ENCODE results near the gene SHISAL2A. TPM values are rescaled to one million over a fixed set of nuclear protein-coding genes. Genes with fewer than 3 reads are reported as not detected.

SHISAL2A gene
- total and polyA plus RNA-seq, 2 of the 8 experiments (the other 6 are each of a cell fraction or from before 2014, with no cell fraction given) = 0.74 to 2.1 TPM

DNA sequence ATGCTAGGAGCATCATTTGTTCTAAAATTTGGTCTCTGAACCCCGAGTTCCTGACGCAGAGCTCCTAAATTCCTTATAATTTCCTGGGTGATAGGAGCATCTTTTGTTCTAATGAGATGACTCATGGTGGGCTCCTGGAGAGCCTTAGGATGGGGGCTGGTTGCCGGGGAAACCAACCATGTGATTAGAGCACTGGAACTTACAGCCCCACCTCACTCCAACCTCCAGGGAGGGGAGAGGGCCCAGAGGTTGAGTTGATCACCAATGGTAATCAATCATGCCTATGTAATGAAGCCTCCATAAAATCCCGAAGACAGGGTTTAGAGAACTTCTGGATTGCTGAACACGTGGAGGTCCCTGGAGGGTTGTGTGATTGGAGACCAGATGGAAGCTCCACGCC, 7.7 kb downstream of the SHISAL2A start:
- H3K36me3 ChIP-seq (ENCODE audit: control insufficient read depth in 2 of 4, insufficient read depth in 4 of 4, low read length in 3 of 4) = no peaks in the 10 kb centered on the region
- H4K20me1 ChIP-seq (replicated peaks in 1 of 2; ENCODE audit: control insufficient read depth in 1 of 2, insufficient read depth in 2 of 2, low read length in 2 of 2) = no peaks in the 10 kb centered on the region
- H4K8ac ChIP-seq (ENCODE audit: extremely low read depth, insufficient read depth, low read length) = no peak overlapping the region
- no peak overlapping the region for H3K18ac ChIP-seq (ENCODE audit: extremely low read depth, low read length)
- H2AK5ac ChIP-seq (ENCODE audit: low read depth, low read length) = no peak overlapping the region
- H3K14ac ChIP-seq (ENCODE audit: insufficient read length) = no peak overlapping the region
- CTCF ChIA-PET (ENCODE audit: partially characterized antibody) = interaction anchor here (1.0 to 1.4 kb wide), 2 partner anchors 44 to 46 kb away, joined by 3 read pairs; no protein-coding TSS in a partner anchor
- no peak for DNase-seq (ENCODE audit: low read depth in 1 of 2, low spot score in 2 of 2)
- WGBS, 2 experiments (ENCODE audit: extremely low coverage in 1 of 2, insufficient coverage in 1 of 2, insufficient read length in 1 of 2, insufficient replicate concordance in 2 of 2, low coverage in 1 of 2, low lambda C conversion rate in 2 of 2, missing lambda C conversion rate in 1 of 2) = 88% methylated on average over 6 of the region's 6 CpGs; no CpG with 5 or more reads in 1 of the 2 experiments
- H3K23me2 ChIP-seq (ENCODE audit: low read depth, low read length) = no peaks in the 10 kb centered on the region
- H3K4me1 ChIP-seq (replicated peaks in 1 of 4; ENCODE audit: control insufficient read depth in 3 of 4, insufficient read depth in 4 of 4, low read length in 3 of 4) = peaks cover 0 to 2% (median 0%) of the 10 kb centered on the region in 4 experiments; a peak in 1 of 7 replicates
- POLR2A ChIA-PET (ENCODE audit: partially characterized antibody) = no interaction called here
- no peaks in the 10 kb centered on the region for H3K27me3 ChIP-seq (replicated peaks in 1 of 4; ENCODE audit: control insufficient read depth in 3 of 4, extremely low read depth in 1 of 4, insufficient read depth in 3 of 4, low read length in 3 of 4)
- no peak overlapping the region for H2AFZ ChIP-seq (ENCODE audit: low read length)
- no peak overlapping the region for H3K23ac ChIP-seq (ENCODE audit: insufficient read length)
- no peaks in the 10 kb centered on the region for H3K9me3 ChIP-seq (ENCODE audit: insufficient read depth in 2 of 2, low read depth in 1 of 2, low read length in 1 of 2)
- no peak overlapping the region for H2BK12ac ChIP-seq (ENCODE audit: low read depth, low read length)
- H2BK5ac ChIP-seq (ENCODE audit: low read depth, low read length) = no peak overlapping the region
- H2BK15ac ChIP-seq (ENCODE audit: low read length) = no peak overlapping the region
- H3K27ac ChIP-seq (ENCODE audit: low read depth, low read length) = no peak overlapping the region
- no peak overlapping the region for H2BK120ac ChIP-seq (replicated peaks; ENCODE audit: low read depth, low read length)
- no peaks in the 10 kb centered on the region for H3K79me1 ChIP-seq (ENCODE audit: low read depth, low read length)
- no peak for FAIRE-seq
- H2BK20ac ChIP-seq (ENCODE audit: low read length) = no peak overlapping the region
- no peak overlapping the region for H3K4ac ChIP-seq (replicated peaks; ENCODE audit: insufficient read length, low read depth, low read length)
- TF ChIP-seq KDM1A (IDR thresholded peaks at IDR 0.05; ENCODE audit: borderline replicate concordance, low read length) = no peak
- peak; percentile 40; the same call in 1 of the 2 replicates for TF ChIP-seq JUND (IDR thresholded peaks at IDR 0.05; ENCODE audit: low read length)
- TF ChIP-seq SIN3A (conservative IDR thresholded peaks at IDR 0.05 in 1 of 2, IDR thresholded peaks at IDR 0.05 in 1 of 2; ENCODE audit: low read depth in 1 of 2, low read length in 2 of 2) = no peak
- no peak for TF ChIP-seq SP2 (IDR thresholded peaks at IDR 0.05; ENCODE audit: low read length)
- TF ChIP-seq POLR2AphosphoS5 (IDR thresholded peaks at IDR 0.05; ENCODE audit: low read depth, low read length) = no peak
- no peak for TF ChIP-seq SRF (IDR thresholded peaks at IDR 0.05; ENCODE audit: low read depth, low read length)
- no peak overlapping the region for H4K5ac ChIP-seq (ENCODE audit: insufficient read length, low read depth, low read length)
- no peaks in the 10 kb centered on the region for H3K79me2 ChIP-seq (ENCODE audit: control insufficient read depth in 1 of 2, insufficient read depth in 2 of 2, low read length in 2 of 2)
- H3K4me3 ChIP-seq (ENCODE audit: extremely low read depth in 1 of 4, insufficient read depth in 2 of 4, low read depth in 3 of 4, low read length in 4 of 4) = no peak overlapping the region
- no peak overlapping the region for H3K9ac ChIP-seq (replicated peaks in 1 of 4; ENCODE audit: extremely low read depth in 1 of 4, low read depth in 3 of 4, low read length in 3 of 4)
- no peak overlapping the region for H3K56ac ChIP-seq (replicated peaks; ENCODE audit: insufficient read length, low read depth, low read length)
- H3K4me2 ChIP-seq (ENCODE audit: insufficient read depth in 1 of 2, low read depth in 2 of 2, low read length in 2 of 2) = no peak overlapping the region
- H4K91ac ChIP-seq (replicated peaks; ENCODE audit: insufficient read length, low read length) = no peak overlapping the region

Measured in H1 (cell line).